ENCODE data around the gene PRKCSH. TPM values are rescaled to one million over a fixed set of nuclear protein-coding genes. Genes with fewer than 3 reads are reported as not detected.
A peak's percentile ranks its signal among the peaks of the same experiment; 100 is the strongest.

PRKCSH gene
- polyA plus RNA-seq, 1 of the 3 experiments (the other 2 are of a cell fraction) = 502 TPM

GRCh38 chr19:11460207-11460606 lies 24.8 kb downstream of the PRKCSH start (continued):
- no peak for TF ChIP-seq EZH2phosphoT487 (IDR thresholded peaks at IDR 0.05; ENCODE audit: borderline replicate concordance, low read depth)
- peak; percentile 17; the same call in 1 of the 2 replicates for TF ChIP-seq RAD21 (IDR thresholded peaks at IDR 0.05; ENCODE audit: low read length)

DNA sequence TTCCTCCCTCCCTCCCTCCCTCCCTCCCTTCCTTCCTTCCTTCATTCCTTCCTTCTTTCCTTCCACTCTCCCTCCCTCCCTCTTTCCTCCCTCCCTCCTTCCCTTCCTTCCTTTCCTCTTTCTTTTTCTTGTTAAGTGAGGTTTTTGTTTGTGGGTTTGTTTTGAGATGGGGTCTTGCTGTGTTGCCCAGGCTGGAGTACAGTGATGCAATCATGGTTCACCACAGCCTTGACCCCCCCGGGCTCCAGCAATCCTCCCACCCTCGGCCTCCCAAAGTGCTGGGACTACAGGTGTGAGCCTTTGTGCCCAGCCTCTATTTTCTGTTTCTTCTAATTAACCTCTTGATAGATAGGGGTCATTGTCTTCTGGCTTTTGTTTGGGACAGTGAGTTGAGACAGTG lies 26.0 kb downstream of the PRKCSH start:
- H3K27ac ChIP-seq (ENCODE audit: low read depth in 2 of 2, low read length in 1 of 2) = no peak overlapping the region
- H3K4me1 ChIP-seq (ENCODE audit: control insufficient read depth in 1 of 2, insufficient read depth in 2 of 2, low read depth in 1 of 2, low read length in 1 of 2) = no peaks in the 10 kb centered on the region
- no peak for DNase-seq
- no peak overlapping the region for H3K4me2 ChIP-seq
- no peaks in the 10 kb centered on the region for H3K27me3 ChIP-seq (ENCODE audit: insufficient read depth)
- no peaks in the 10 kb centered on the region for H3K9me3 ChIP-seq
- POLR2A ChIA-PET = no interaction called here
- no peak overlapping the region for H2AFZ ChIP-seq (ENCODE audit: low read depth)
- H3F3A ChIP-seq (replicated peaks; ENCODE audit: insufficient read depth) = no peaks in the 10 kb centered on the region
- WGBS (ENCODE audit: low lambda C conversion rate) = 49% methylated on average over 2 of the region's 2 CpGs
- H3K9me2 ChIP-seq = no peaks in the 10 kb centered on the region
- H3K4me3 ChIP-seq (ENCODE audit: low read depth in 2 of 2, low read length in 1 of 2) = no peak overlapping the region
- no peak for TF ChIP-seq NFIC (IDR thresholded peaks at IDR 0.05; ENCODE audit: borderline replicate concordance)
- no peak for TF ChIP-seq YY1 (IDR thresholded peaks at IDR 0.05; ENCODE audit: low read depth)
- no peak for TF ChIP-seq RCOR1 (IDR thresholded peaks at IDR 0.05; ENCODE audit: low read length)
- TF ChIP-seq RFX5 (IDR thresholded peaks at IDR 0.05; ENCODE audit: low read length) = no peak
- TF ChIP-seq USF2 (IDR thresholded peaks at IDR 0.05; ENCODE audit: borderline replicate concordance, low read depth, low read length) = no peak
- no peak overlapping the region for H3K9ac ChIP-seq
- no peaks in the 10 kb centered on the region for H3K36me3 ChIP-seq (replicated peaks in 1 of 2; ENCODE audit: control insufficient read depth in 1 of 2, insufficient read depth in 2 of 2, low read length in 1 of 2)
- H4K20me1 ChIP-seq (ENCODE audit: insufficient read depth) = no peaks in the 10 kb centered on the region
- H3K79me2 ChIP-seq (ENCODE audit: insufficient read depth) = no peaks in the 10 kb centered on the region
- CTCF ChIA-PET = no interaction called here

- POLR2A ChIA-PET = interaction anchor here (0.7 kb wide), 1 partner anchor 23 kb away, joined by 3 read pairs; no protein-coding TSS in a partner anchor
- Histone ChIP-seq H3K4me2 (no peak overlapping the region), H3K9me3 (no peaks in the 10 kb centered on the region), H3F3A (replicated peaks; ENCODE audit: insufficient read depth) (no peaks in the 10 kb centered on the region), H3K27me3 (ENCODE audit: insufficient read depth) (no peaks in the 10 kb centered on the region), H4K20me1 (ENCODE audit: insufficient read depth) (no peaks in the 10 kb centered on the region), H3K36me3 (replicated peaks in 1 of 2; ENCODE audit: control insufficient read depth in 1 of 2, insufficient read depth in 2 of 2, low read length in 1 of 2) (no peaks in the 10 kb centered on the region), H3K4me1 (ENCODE audit: control insufficient read depth in 1 of 2, insufficient read depth in 2 of 2, low read depth in 1 of 2, low read length in 1 of 2) (no peaks in the 10 kb centered on the region), H3K79me2 (ENCODE audit: insufficient read depth) (no peaks in the 10 kb centered on the region), H3K27ac (ENCODE audit: low read depth in 2 of 2, low read length in 1 of 2) (no peak overlapping the region), H3K9me2 (no peaks in the 10 kb centered on the region), H3K4me3 (ENCODE audit: low read depth in 2 of 2, low read length in 1 of 2) (no peak overlapping the region), H2AFZ (ENCODE audit: low read depth) (no peak overlapping the region), H3K9ac (no peak overlapping the region)
- TF ChIP-seq FOXJ3 (CRISPR knock-in tag; IDR thresholded peaks at IDR 0.05) (no peak), RAD21 (IDR thresholded peaks at IDR 0.05; ENCODE audit: low read length) (no peak), RXRA (IDR thresholded peaks at IDR 0.05; ENCODE audit: borderline replicate concordance, low read depth) (no peak), IRF3 (IDR thresholded peaks at IDR 0.05; ENCODE audit: low read depth, low read length) (no peak), SMC3 (IDR thresholded peaks at IDR 0.05; ENCODE audit: low read depth, low read length) (no peak), RCOR1 (IDR thresholded peaks at IDR 0.05; ENCODE audit: low read length) (no peak), FOXM1 (IDR thresholded peaks at IDR 0.05; ENCODE audit: low read depth) (no peak)
- TF ChIP-seq, protein P1, sequence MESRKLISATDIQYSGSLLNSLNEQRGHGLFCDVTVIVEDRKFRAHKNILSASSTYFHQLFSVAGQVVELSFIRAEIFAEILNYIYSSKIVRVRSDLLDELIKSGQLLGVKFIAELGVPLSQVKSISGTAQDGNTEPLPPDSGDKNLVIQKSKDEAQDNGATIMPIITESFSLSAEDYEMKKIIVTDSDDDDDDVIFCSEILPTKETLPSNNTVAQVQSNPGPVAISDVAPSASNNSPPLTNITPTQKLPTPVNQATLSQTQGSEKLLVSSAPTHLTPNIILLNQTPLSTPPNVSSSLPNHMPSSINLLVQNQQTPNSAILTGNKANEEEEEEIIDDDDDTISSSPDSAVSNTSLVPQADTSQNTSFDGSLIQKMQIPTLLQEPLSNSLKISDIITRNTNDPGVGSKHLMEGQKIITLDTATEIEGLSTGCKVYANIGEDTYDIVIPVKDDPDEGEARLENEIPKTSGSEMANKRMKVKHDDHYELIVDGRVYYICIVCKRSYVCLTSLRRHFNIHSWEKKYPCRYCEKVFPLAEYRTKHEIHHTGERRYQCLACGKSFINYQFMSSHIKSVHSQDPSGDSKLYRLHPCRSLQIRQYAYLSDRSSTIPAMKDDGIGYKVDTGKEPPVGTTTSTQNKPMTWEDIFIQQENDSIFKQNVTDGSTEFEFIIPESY (IDR thresholded peaks at IDR 0.05; ENCODE audit: borderline replicate concordance, low read depth) = no peak
- whole genome bisulfite sequencing (ENCODE audit: low lambda C conversion rate) = 84% methylated on average over 12 of the region's 12 CpGs
- CTCF ChIA-PET = interaction anchor here (0.8 kb wide), 1 partner anchor 20 kb away, joined by 3 read pairs; no protein-coding TSS in a partner anchor
- DNase-seq = no peak
Measured at GRCh38 chr19:11463391-11463790, 28.0 kb downstream of the PRKCSH start.

Data from SK-N-SH (cell line).